Measurements from ENCODE around the gene CCP110.

Gene CCP110

DNA sequence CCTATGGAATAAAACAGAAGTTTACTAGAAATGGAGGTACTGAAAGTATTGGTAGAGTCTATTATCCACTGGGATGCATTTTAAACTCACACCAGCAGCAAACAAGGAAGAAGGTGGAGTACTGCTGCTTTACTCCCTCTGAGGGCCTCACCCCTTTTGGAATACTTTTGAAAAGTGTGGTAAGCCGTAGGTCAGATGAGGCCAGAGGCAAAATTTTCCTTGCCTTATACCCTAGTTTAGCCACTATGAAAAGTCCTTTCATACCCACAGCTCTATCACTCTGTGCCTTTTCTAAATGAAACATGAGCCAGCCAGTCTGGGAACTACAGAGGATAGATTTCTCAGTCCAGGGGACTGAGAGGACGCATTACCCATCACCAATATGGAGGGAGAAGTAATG lies 15.9 kb upstream of the CCP110 start:
- H3K36me3 ChIP-seq (replicated peaks; ENCODE audit: low read depth, low read length): peaks cover 24% of the 10 kb centered on the region

DNA sequence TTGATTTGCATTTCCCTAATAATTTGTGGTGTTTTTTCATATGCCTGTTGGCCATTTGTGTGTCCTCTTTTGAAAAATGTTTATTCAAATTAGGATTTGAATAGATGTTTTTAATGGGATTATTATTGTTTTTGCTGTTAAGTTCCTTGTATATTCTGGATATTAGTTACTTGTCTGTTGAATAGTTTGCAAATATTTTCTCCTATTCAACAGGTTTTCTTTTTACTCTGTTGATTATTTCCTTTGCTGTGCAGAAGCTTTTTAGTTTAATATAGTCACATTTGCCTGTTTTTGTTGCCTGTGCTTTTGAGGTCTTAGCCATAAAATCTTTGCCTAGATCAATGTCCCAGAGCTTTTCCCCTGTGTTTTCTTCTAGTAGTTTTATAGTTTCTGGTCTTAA lies 11.4 kb upstream of the CCP110 start:
- TF ChIP-seq EZH2phosphoT487 (IDR thresholded peaks at IDR 0.05; ENCODE audit: low read depth): no peak
- TF ChIP-seq, protein P1, sequence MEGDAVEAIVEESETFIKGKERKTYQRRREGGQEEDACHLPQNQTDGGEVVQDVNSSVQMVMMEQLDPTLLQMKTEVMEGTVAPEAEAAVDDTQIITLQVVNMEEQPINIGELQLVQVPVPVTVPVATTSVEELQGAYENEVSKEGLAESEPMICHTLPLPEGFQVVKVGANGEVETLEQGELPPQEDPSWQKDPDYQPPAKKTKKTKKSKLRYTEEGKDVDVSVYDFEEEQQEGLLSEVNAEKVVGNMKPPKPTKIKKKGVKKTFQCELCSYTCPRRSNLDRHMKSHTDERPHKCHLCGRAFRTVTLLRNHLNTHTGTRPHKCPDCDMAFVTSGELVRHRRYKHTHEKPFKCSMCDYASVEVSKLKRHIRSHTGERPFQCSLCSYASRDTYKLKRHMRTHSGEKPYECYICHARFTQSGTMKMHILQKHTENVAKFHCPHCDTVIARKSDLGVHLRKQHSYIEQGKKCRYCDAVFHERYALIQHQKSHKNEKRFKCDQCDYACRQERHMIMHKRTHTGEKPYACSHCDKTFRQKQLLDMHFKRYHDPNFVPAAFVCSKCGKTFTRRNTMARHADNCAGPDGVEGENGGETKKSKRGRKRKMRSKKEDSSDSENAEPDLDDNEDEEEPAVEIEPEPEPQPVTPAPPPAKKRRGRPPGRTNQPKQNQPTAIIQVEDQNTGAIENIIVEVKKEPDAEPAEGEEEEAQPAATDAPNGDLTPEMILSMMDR (IDR thresholded peaks at IDR 0.05; ENCODE audit: low read depth, low read length): no peak
- peaks cover 33% of the 10 kb centered on the region for H3K36me3 ChIP-seq (replicated peaks; ENCODE audit: low read depth, low read length)
- H3K4me2 ChIP-seq (ENCODE audit: low read length): no peak overlapping the region
- no peak overlapping the region for H3K9ac ChIP-seq (ENCODE audit: low read length)
- 0 out of 2 replicates have a peak, but pooled peaks cover 4% of the 10 kb centered on the region for H3K79me2 ChIP-seq (ENCODE audit: low read length)
- H3K9me3 ChIP-seq (ENCODE audit: insufficient read depth, low read length): no peaks in the 10 kb centered on the region
- H2AFZ ChIP-seq (ENCODE audit: low read depth, low read length): no peak overlapping the region
- no peaks in the 10 kb centered on the region for H3K27me3 ChIP-seq (ENCODE audit: low read depth, low read length)
- H3K27ac ChIP-seq (ENCODE audit: low read length): no peak overlapping the region
- H3K4me1 ChIP-seq (ENCODE audit: low read length): no peaks in the 10 kb centered on the region
- H3K4me3 ChIP-seq (ENCODE audit: low read length): no peak overlapping the region
- H4K20me1 ChIP-seq (ENCODE audit: insufficient read depth, low read length): no peaks in the 10 kb centered on the region

More for the DNA sequence above, 15.9 kb upstream of the CCP110 start:
- no peaks in the 10 kb centered on the region for H3K27me3 ChIP-seq (ENCODE audit: low read depth, low read length)
- TF ChIP-seq EZH2phosphoT487 (IDR thresholded peaks at IDR 0.05; ENCODE audit: low read depth): no peak
- TF ChIP-seq, protein P1 (IDR thresholded peaks at IDR 0.05; ENCODE audit: low read depth, low read length): no peak
- no peaks in the 10 kb centered on the region for H4K20me1 ChIP-seq (ENCODE audit: insufficient read depth, low read length)
- no peaks in the 10 kb centered on the region for H3K9me3 ChIP-seq (ENCODE audit: insufficient read depth, low read length)
- no peak overlapping the region for H3K9ac ChIP-seq (ENCODE audit: low read length)
- H3K79me2 ChIP-seq (ENCODE audit: low read length): no peaks in the 10 kb centered on the region
- H3K4me1 ChIP-seq (ENCODE audit: low read length): no peaks in the 10 kb centered on the region
- H3K4me3 ChIP-seq (ENCODE audit: low read length): no peak overlapping the region
- no peak overlapping the region for H3K4me2 ChIP-seq (ENCODE audit: low read length)
- H2AFZ ChIP-seq (ENCODE audit: low read depth, low read length): no peak overlapping the region
- no peak overlapping the region for H3K27ac ChIP-seq (ENCODE audit: low read length)

DNA sequence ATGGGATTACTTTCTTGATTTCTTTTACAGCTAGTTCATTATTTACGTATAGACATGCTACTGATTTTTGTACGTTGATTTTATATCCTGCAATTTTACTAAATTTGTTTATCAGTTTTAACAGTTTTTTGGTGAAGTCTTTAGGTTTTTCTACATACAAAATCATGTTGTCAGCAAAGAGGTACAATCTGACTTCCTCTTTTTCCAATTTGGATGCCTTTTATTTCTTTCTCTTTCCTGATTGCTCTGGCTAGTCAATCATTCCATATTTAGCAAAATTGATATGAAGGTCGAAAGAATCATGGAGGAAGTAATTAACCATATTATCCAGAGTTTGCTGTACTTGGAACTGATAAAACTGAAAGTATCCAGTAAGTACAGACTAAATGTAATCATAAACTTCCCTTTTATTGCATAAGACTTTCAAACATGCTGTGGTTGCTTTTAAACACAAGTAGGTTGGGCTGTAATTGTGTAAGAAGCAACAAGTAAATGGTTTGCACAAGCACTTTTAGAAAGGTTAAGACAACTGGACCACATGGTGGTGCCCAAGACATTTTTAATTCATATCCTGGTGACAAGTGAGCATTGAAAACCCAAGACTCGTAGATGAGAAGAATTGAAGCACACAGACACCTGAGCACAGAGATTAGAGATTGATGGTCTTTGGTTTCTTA lies 10.2 kb upstream of the CCP110 start:
- Histone ChIP-seq H3K79me2 (ENCODE audit: low read length) (peaks cover 7% of the 10 kb centered on the region; the same call in 1 of the 2 replicates), H3K27me3 (ENCODE audit: low read depth, low read length) (no peaks in the 10 kb centered on the region), H3K9ac (ENCODE audit: low read length) (no peak overlapping the region), H3K36me3 (replicated peaks; ENCODE audit: low read depth, low read length) (peaks cover 34% of the 10 kb centered on the region), H4K20me1 (ENCODE audit: insufficient read depth, low read length) (no peaks in the 10 kb centered on the region), H3K9me3 (ENCODE audit: insufficient read depth, low read length) (no peaks in the 10 kb centered on the region), H3K4me3 (ENCODE audit: low read length) (no peak overlapping the region), H3K4me2 (ENCODE audit: low read length) (no peak overlapping the region), H2AFZ (ENCODE audit: low read depth, low read length) (no peak overlapping the region), H3K4me1 (ENCODE audit: low read length) (no peaks in the 10 kb centered on the region), H3K27ac (ENCODE audit: low read length) (no peak overlapping the region)
- TF ChIP-seq EZH2phosphoT487 (IDR thresholded peaks at IDR 0.05; ENCODE audit: low read depth): no peak
- TF ChIP-seq, protein P1 (IDR thresholded peaks at IDR 0.05; ENCODE audit: low read depth, low read length): no peak

DNA sequence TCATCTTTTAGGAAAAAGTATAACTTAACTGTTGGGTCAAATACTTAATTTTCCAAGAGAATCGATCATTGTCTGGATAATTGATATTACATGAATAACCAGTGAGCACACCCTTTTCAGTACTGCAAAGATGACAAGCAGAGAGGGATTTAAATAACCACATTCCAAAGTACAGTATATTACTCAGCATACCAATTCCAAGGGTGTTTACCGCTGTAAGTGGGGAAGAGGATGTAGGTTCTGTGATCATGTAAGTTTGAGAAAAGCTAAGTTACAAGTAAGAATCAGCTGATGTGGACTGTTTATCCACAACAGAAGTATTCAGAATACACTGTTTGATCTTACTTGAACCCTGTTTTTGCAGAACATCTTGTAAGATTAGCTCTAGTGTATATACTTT lies 8.0 kb upstream of the CCP110 start:
- H4K20me1 ChIP-seq (ENCODE audit: insufficient read depth, low read length): no peaks in the 10 kb centered on the region
- no peak overlapping the region for H3K4me2 ChIP-seq (ENCODE audit: low read length)
- no peak overlapping the region for H3K27ac ChIP-seq (ENCODE audit: low read length)
- no peak for TF ChIP-seq EZH2phosphoT487 (IDR thresholded peaks at IDR 0.05; ENCODE audit: low read depth)
- TF ChIP-seq, protein P1 (IDR thresholded peaks at IDR 0.05; ENCODE audit: low read depth, low read length): no peak
- no peak overlapping the region for H2AFZ ChIP-seq (ENCODE audit: low read depth, low read length)
- no peak overlapping the region for H3K4me3 ChIP-seq (ENCODE audit: low read length)
- peaks cover 4% of the 10 kb centered on the region; the same call in 1 of the 2 replicates for H3K4me1 ChIP-seq (ENCODE audit: low read length)
- H3K79me2 ChIP-seq (ENCODE audit: low read length): peaks cover 27% of the 10 kb centered on the region
- peaks cover 34% of the 10 kb centered on the region for H3K36me3 ChIP-seq (replicated peaks; ENCODE audit: low read depth, low read length)
- no peaks in the 10 kb centered on the region for H3K27me3 ChIP-seq (ENCODE audit: low read depth, low read length)
- H3K9me3 ChIP-seq (ENCODE audit: insufficient read depth, low read length): no peaks in the 10 kb centered on the region
- H3K9ac ChIP-seq (ENCODE audit: low read length): no peak overlapping the region
